HCT116 (cell line): Measurements from ENCODE around the gene ELP1.

Source experiments
- ATF3 ChIP-seq: IDR thresholded peaks from 2 replicates; pipeline ENCODE4 v1.6.1; 2012
- JUND ChIP-seq: IDR thresholded peaks from 2 replicates; pipeline ENCODE4 v1.6.1; 2012
- POLR2A ChIP-seq: IDR thresholded peaks from 2 replicates; pipeline ENCODE4 v1.7.0; 2011; ENCODE audit warnings: borderline replicate concordance; ENCODE audit not compliant: insufficient read depth, insufficient read length; ENCODE audit errors: extremely low read depth
- POLR2AphosphoS5 ChIP-seq: IDR thresholded peaks from 2 replicates; pipeline ENCODE4 v1.6.1; 2011; ENCODE audit warnings: mild to moderate bottlenecking, low read depth, low read length, moderate library complexity
- TCF7L2 ChIP-seq: IDR thresholded peaks from 2 replicates; pipeline ENCODE4 v1.7.0; 2011; ENCODE audit warnings: borderline replicate concordance, inconsistent platforms; ENCODE audit not compliant: insufficient read depth, insufficient read length; ENCODE audit errors: extremely low read depth
- YY1 ChIP-seq: IDR thresholded peaks from 2 replicates; pipeline ENCODE4 v1.6.1; 2011; ENCODE audit warnings: low read length, low read depth, moderate library complexity, mild to moderate bottlenecking; ENCODE audit not compliant: insufficient replicate concordance; ENCODE audit errors: extremely low read depth
- TF ChIP-seq, protein P1 (sequence below), 3 experiments: fragments of 200-600 bp in 1 of 3; sonication (generic) in 1 of 3; IDR thresholded peaks in 2 of 3; conservative IDR thresholded peaks in 1 of 3; 2 replicates each; pipeline ENCODE4 v1.5.1; 2012 to 2017; ENCODE audit warnings: low read depth in 2 of 3, low read length in 2 of 3, antibody characterized with exemption in 1 of 3, borderline replicate concordance in 1 of 3, control low read depth in 1 of 3, mild to moderate bottlenecking in 1 of 3, mixed read lengths in 1 of 3, mixed run types in 1 of 3, moderate library complexity in 1 of 3; ENCODE audit not compliant: insufficient read depth in 1 of 3
- TF ChIP-seq, protein P2 (sequence below): IDR thresholded peaks from 2 replicates; pipeline ENCODE4 v1.6.1; 2012; ENCODE audit warnings: low read depth

- TF ChIP-seq, protein P1, sequence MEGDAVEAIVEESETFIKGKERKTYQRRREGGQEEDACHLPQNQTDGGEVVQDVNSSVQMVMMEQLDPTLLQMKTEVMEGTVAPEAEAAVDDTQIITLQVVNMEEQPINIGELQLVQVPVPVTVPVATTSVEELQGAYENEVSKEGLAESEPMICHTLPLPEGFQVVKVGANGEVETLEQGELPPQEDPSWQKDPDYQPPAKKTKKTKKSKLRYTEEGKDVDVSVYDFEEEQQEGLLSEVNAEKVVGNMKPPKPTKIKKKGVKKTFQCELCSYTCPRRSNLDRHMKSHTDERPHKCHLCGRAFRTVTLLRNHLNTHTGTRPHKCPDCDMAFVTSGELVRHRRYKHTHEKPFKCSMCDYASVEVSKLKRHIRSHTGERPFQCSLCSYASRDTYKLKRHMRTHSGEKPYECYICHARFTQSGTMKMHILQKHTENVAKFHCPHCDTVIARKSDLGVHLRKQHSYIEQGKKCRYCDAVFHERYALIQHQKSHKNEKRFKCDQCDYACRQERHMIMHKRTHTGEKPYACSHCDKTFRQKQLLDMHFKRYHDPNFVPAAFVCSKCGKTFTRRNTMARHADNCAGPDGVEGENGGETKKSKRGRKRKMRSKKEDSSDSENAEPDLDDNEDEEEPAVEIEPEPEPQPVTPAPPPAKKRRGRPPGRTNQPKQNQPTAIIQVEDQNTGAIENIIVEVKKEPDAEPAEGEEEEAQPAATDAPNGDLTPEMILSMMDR (IDR thresholded peaks at IDR 0.05 in 2 of 3, conservative IDR thresholded peaks at IDR 0.05 in 1 of 3; ENCODE audit: borderline replicate concordance in 1 of 3, insufficient read depth in 1 of 3, low read depth in 2 of 3, low read length in 2 of 3) = no peak
- no peak for TF ChIP-seq TCF7L2
- TF ChIP-seq, protein P2, sequence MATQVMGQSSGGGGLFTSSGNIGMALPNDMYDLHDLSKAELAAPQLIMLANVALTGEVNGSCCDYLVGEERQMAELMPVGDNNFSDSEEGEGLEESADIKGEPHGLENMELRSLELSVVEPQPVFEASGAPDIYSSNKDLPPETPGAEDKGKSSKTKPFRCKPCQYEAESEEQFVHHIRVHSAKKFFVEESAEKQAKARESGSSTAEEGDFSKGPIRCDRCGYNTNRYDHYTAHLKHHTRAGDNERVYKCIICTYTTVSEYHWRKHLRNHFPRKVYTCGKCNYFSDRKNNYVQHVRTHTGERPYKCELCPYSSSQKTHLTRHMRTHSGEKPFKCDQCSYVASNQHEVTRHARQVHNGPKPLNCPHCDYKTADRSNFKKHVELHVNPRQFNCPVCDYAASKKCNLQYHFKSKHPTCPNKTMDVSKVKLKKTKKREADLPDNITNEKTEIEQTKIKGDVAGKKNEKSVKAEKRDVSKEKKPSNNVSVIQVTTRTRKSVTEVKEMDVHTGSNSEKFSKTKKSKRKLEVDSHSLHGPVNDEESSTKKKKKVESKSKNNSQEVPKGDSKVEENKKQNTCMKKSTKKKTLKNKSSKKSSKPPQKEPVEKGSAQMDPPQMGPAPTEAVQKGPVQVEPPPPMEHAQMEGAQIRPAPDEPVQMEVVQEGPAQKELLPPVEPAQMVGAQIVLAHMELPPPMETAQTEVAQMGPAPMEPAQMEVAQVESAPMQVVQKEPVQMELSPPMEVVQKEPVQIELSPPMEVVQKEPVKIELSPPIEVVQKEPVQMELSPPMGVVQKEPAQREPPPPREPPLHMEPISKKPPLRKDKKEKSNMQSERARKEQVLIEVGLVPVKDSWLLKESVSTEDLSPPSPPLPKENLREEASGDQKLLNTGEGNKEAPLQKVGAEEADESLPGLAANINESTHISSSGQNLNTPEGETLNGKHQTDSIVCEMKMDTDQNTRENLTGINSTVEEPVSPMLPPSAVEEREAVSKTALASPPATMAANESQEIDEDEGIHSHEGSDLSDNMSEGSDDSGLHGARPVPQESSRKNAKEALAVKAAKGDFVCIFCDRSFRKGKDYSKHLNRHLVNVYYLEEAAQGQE = no peak
- no peak for TF ChIP-seq YY1
- TF ChIP-seq POLR2AphosphoS5 = no peak
- no peak for TF ChIP-seq JUND
- no peak for TF ChIP-seq ATF3
- no peak for TF ChIP-seq POLR2A
Observed at GRCh38 chr9:108855529-108855886, 78.4 kb downstream of the ELP1 start.
